ENCODE results near the gene CAPN2.

CAPN2 gene

GRCh38 chr1:223776826-223777454, 64.6 kb downstream of the CAPN2 start:
- no peak for ATAC-seq
- TF ChIP-seq, protein P1, sequence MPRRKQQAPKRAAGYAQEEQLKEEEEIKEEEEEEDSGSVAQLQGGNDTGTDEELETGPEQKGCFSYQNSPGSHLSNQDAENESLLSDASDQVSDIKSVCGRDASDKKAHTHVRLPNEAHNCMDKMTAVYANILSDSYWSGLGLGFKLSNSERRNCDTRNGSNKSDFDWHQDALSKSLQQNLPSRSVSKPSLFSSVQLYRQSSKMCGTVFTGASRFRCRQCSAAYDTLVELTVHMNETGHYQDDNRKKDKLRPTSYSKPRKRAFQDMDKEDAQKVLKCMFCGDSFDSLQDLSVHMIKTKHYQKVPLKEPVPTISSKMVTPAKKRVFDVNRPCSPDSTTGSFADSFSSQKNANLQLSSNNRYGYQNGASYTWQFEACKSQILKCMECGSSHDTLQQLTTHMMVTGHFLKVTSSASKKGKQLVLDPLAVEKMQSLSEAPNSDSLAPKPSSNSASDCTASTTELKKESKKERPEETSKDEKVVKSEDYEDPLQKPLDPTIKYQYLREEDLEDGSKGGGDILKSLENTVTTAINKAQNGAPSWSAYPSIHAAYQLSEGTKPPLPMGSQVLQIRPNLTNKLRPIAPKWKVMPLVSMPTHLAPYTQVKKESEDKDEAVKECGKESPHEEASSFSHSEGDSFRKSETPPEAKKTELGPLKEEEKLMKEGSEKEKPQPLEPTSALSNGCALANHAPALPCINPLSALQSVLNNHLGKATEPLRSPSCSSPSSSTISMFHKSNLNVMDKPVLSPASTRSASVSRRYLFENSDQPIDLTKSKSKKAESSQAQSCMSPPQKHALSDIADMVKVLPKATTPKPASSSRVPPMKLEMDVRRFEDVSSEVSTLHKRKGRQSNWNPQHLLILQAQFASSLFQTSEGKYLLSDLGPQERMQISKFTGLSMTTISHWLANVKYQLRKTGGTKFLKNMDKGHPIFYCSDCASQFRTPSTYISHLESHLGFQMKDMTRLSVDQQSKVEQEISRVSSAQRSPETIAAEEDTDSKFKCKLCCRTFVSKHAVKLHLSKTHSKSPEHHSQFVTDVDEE (CRISPR knock-in tag; IDR thresholded peaks at IDR 0.05), result no peak
- TF ChIP-seq ZC3H10 (CRISPR knock-in tag; IDR thresholded peaks at IDR 0.05), result no peak
- no peak for TF ChIP-seq RARB (CRISPR knock-in tag; IDR thresholded peaks at IDR 0.05)
- no peak for TF ChIP-seq TCF4 (CRISPR knock-in tag; IDR thresholded peaks at IDR 0.05; ENCODE audit: borderline replicate concordance)
- TF ChIP-seq GLIS3 (CRISPR knock-in tag; IDR thresholded peaks at IDR 0.05), result no peak
- TF ChIP-seq PPARA (CRISPR knock-in tag; IDR thresholded peaks at IDR 0.05; ENCODE audit: borderline replicate concordance), result no peak
- no peak for TF ChIP-seq ZFP30 (CRISPR knock-in tag; IDR thresholded peaks at IDR 0.05)

- no peak for ATAC-seq
- TF ChIP-seq OSR1 (CRISPR knock-in tag; IDR thresholded peaks at IDR 0.05) (no peak), ZFP30 (CRISPR knock-in tag; IDR thresholded peaks at IDR 0.05) (no peak), TOX (CRISPR knock-in tag; IDR thresholded peaks at IDR 0.05; ENCODE audit: borderline replicate concordance) (no peak), PPARA (CRISPR knock-in tag; IDR thresholded peaks at IDR 0.05; ENCODE audit: borderline replicate concordance) (no peak), CSRNP3 (CRISPR knock-in tag; IDR thresholded peaks at IDR 0.05) (no peak), RARB (CRISPR knock-in tag; IDR thresholded peaks at IDR 0.05) (no peak), ARNTL (CRISPR knock-in tag; IDR thresholded peaks at IDR 0.05; ENCODE audit: borderline replicate concordance, low read depth) (no peak), ISL1 (CRISPR knock-in tag; IDR thresholded peaks at IDR 0.05) (no peak), ESRRG (CRISPR knock-in tag; IDR thresholded peaks at IDR 0.05) (no peak), CSDC2 (CRISPR knock-in tag; IDR thresholded peaks at IDR 0.05) (no peak), POU6F1 (CRISPR knock-in tag; IDR thresholded peaks at IDR 0.05; ENCODE audit: borderline replicate concordance, low read depth) (no peak), ZNF8 (CRISPR knock-in tag; IDR thresholded peaks at IDR 0.05) (no peak), TCF4 (CRISPR knock-in tag; IDR thresholded peaks at IDR 0.05; ENCODE audit: borderline replicate concordance) (no peak), ZNF565 (CRISPR knock-in tag; conservative IDR thresholded peaks at IDR 0.05; ENCODE audit: low read depth) (no peak), ZNF70 (CRISPR knock-in tag; IDR thresholded peaks at IDR 0.05) (no peak), GLIS3 (CRISPR knock-in tag; IDR thresholded peaks at IDR 0.05) (no peak), ZFP3 (CRISPR knock-in tag; IDR thresholded peaks at IDR 0.05) (no peak), SNAI2 (CRISPR knock-in tag; IDR thresholded peaks at IDR 0.05) (no peak)
- TF ChIP-seq, protein P2, sequence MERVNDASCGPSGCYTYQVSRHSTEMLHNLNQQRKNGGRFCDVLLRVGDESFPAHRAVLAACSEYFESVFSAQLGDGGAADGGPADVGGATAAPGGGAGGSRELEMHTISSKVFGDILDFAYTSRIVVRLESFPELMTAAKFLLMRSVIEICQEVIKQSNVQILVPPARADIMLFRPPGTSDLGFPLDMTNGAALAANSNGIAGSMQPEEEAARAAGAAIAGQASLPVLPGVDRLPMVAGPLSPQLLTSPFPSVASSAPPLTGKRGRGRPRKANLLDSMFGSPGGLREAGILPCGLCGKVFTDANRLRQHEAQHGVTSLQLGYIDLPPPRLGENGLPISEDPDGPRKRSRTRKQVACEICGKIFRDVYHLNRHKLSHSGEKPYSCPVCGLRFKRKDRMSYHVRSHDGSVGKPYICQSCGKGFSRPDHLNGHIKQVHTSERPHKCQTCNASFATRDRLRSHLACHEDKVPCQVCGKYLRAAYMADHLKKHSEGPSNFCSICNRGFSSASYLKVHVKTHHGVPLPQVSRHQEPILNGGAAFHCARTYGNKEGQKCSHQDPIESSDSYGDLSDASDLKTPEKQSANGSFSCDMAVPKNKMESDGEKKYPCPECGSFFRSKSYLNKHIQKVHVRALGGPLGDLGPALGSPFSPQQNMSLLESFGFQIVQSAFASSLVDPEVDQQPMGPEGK (CRISPR knock-in tag; IDR thresholded peaks at IDR 0.05; ENCODE audit: borderline replicate concordance), result no peak
- TF ChIP-seq, protein P3, sequence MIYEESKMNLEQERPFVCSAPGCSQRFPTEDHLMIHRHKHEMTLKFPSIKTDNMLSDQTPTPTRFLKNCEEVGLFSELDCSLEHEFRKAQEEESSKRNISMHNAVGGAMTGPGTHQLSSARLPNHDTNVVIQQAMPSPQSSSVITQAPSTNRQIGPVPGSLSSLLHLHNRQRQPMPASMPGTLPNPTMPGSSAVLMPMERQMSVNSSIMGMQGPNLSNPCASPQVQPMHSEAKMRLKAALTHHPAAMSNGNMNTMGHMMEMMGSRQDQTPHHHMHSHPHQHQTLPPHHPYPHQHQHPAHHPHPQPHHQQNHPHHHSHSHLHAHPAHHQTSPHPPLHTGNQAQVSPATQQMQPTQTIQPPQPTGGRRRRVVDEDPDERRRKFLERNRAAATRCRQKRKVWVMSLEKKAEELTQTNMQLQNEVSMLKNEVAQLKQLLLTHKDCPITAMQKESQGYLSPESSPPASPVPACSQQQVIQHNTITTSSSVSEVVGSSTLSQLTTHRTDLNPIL (CRISPR knock-in tag; IDR thresholded peaks at IDR 0.05; ENCODE audit: low read depth), result no peak
Measured at GRCh38 chr1:223780318-223780717, 68.0 kb downstream of the CAPN2 start.

Measured in SK-N-SH treated with all-trans-retinoic acid at 6 μM for 48 hours (cell line).